G401 (cell line): ENCODE results near the gene PACS2. TPM values are rescaled to one million over a fixed set of nuclear protein-coding genes. Genes with fewer than 3 reads are reported as not detected.

Source experiments
- DNase-seq: peaks from one replicate; pipeline ENCODE4 v3.0.0-alpha.2; 2015; ENCODE audit warnings: low spot score
- in situ Hi-C: cut with HindIII; loops from 2 replicates; pipeline ENCODE4 v1.10.0; 2016; ENCODE audit warnings: low sequenced_read_pairs, mixed read lengths
- total RNA-seq: library from RNA; depleted of rRNA; stranded (reverse); fragments of >200 nt; shearing (Covaris generic); gene quantifications from 2 replicates; pipeline ENCODE4 v1.2.3, GENCODE V29; 2014; rRNA removed

The PACS2 gene
- total RNA-seq, 1 experiment from 2014 or later: 50.7 TPM

GRCh38 chr14:105445290-105445689, 130.7 kb downstream of the PACS2 start:
- no peak for DNase-seq
- in situ Hi-C loops: no loop called here

GRCh38 chr14:105445901-105446845, 131.6 kb downstream of the PACS2 start:
- in situ Hi-C loops: no loop called here
- DNase-seq: no peak

- in situ Hi-C loops: no loop called here
- DNase-seq: no peak
Measured at GRCh38 chr14:105446971-105447370, 132.4 kb downstream of the PACS2 start.

Other genes starting within 250 kb of the PACS2 start
- gene GPR132, start 249.3 kb upstream of the PACS2 start, total RNA-seq: 0.43 TPM in 1 of 2 replicates, not detected in the other
- gene JAG2, start 146.0 kb upstream of the PACS2 start, total RNA-seq: 8.6 and 17.2 TPM in 2 replicates
- 39.0 and 46.0 TPM in 2 replicates for gene NUDT14, start 133.4 kb upstream of the PACS2 start, total RNA-seq
- gene BTBD6, start 66.2 kb upstream of the PACS2 start, total RNA-seq: 40.4 and 42.6 TPM in 2 replicates
- 30.3 and 46.8 TPM in 2 replicates for gene BRF1, start 13.7 kb upstream of the PACS2 start, total RNA-seq
- 0.41 and 2.0 TPM in 2 replicates for gene TEX22, start 83.8 kb downstream of the PACS2 start, total RNA-seq
- 44.9 and 55.1 TPM in 2 replicates for gene MTA1, start 105.1 kb downstream of the PACS2 start, total RNA-seq
- gene CRIP2, start 160.1 kb downstream of the PACS2 start, total RNA-seq: 184 and 209 TPM in 2 replicates
- 8.6 TPM in 1 of 2 replicates, not detected in the other for gene CRIP1, start 172.1 kb downstream of the PACS2 start, total RNA-seq
- gene TEDC1, start 176.5 kb downstream of the PACS2 start, total RNA-seq: 67.1 and 89.1 TPM in 2 replicates
- gene TMEM121, start 211.8 kb downstream of the PACS2 start, total RNA-seq: 23.8 and 39.1 TPM in 2 replicates